Astrocyte (in vitro differentiated cells and primary cell): ENCODE results near the gene MIF.

ENCODE experiments used
- CTCF ChIP-seq: IDR thresholded peaks from 2 replicates; pipeline ENCODE4 v1.5.1; 2011; ENCODE audit warnings: low read depth, mild to moderate bottlenecking, inconsistent platforms, low read length, moderate library complexity; ENCODE audit not compliant: insufficient read depth
- EZH2 ChIP-seq: IDR thresholded peaks from 2 replicates; pipeline ENCODE4 v1.6.1; 2012; ENCODE audit warnings: mild to moderate bottlenecking, low read length, inconsistent platforms; ENCODE audit not compliant: insufficient read depth

- TF ChIP-seq CTCF (no peak), EZH2 (no peak)
Observed at GRCh38 chr22:23850136-23850611, 44.0 kb upstream of the MIF start.
